ENCODE results near the gene UMODL1. TPM values are rescaled to one million over a fixed set of nuclear protein-coding genes. Genes with fewer than 3 reads are reported as not detected.

Gene UMODL1
- total and polyA plus RNA-seq, 2 of the 13 experiments (the other 11 are each of a cell fraction or from before 2014, with no cell fraction given), result not detected

- Histone ChIP-seq H4K20me1 (ENCODE audit: insufficient read depth, low read length) (no peaks in the 10 kb centered on the region), H3K9me3 (ENCODE audit: low read length) (no peaks in the 10 kb centered on the region), H3K27me3 (ENCODE audit: control insufficient read depth in 1 of 2, insufficient read depth in 2 of 2, low read length in 2 of 2) (peaks cover 3 to 35% of the 10 kb centered on the region in 2 experiments; a peak in 3 of 5 replicates), H3K9ac (ENCODE audit: insufficient read depth, low read depth, low read length) (no peak overlapping the region), H3K79me2 (ENCODE audit: insufficient read depth, low read length) (no peaks in the 10 kb centered on the region), H2AFZ (ENCODE audit: low read length) (no peak overlapping the region), H3K27ac (ENCODE audit: extremely low read length, insufficient read depth, low read length) (no peak overlapping the region), H3K4me3 (replicated peaks in 1 of 3; ENCODE audit: insufficient read depth in 1 of 3, low read depth in 2 of 3, low read length in 3 of 3) (no peak overlapping the region), H3K4me2 (ENCODE audit: low read depth, low read length) (no peak overlapping the region), H3K36me3 (replicated peaks in 1 of 2; ENCODE audit: control insufficient read depth in 1 of 2, insufficient read depth in 2 of 2, low read length in 2 of 2) (no peaks in the 10 kb centered on the region), H3K4me1 (ENCODE audit: insufficient read depth, low read length) (peaks cover 26% of the 10 kb centered on the region)
- in situ Hi-C loops (cut with HindIII; ENCODE audit: extremely low pct_ligation_motif_present, low pct_unique_long_range_greater_than_20kb) (no loop called here), intact Hi-C loops (cut with micrococcal nuclease; ENCODE audit: unreplicated experiment) (no loop called here)
- FAIRE-seq (no peak), DNase-seq (ENCODE audit: low spot score) (no peak), ATAC-seq (no peak)
- POLR2A ChIA-PET, result no interaction called here
- CTCF ChIA-PET (ENCODE audit: low intra/inter-chr PET ratio, low total read pairs), result no interaction called here
- TF ChIP-seq CERS6 (CRISPR knock-in tag; IDR thresholded peaks at IDR 0.05), result no peak
- no peak for TF ChIP-seq ZNF160 (CRISPR knock-in tag; IDR thresholded peaks at IDR 0.05)
- no peak for TF ChIP-seq POLR2G (IDR thresholded peaks at IDR 0.05; ENCODE audit: low read depth, low read length)
- no peak for TF ChIP-seq JDP2 (CRISPR knock-in tag; IDR thresholded peaks at IDR 0.05; ENCODE audit: borderline replicate concordance)
- 37% methylated on average over 13 of the region's 16 CpGs for WGBS (ENCODE audit: low lambda C conversion rate)
- BruUV-seq (replicated peaks), result no TSS peak
Observed at GRCh38 chr21:42043201-42043895, 27.8 kb upstream of the UMODL1 start.

- Histone ChIP-seq H3K4me1 (ENCODE audit: insufficient read depth, low read length) (peaks cover 20% of the 10 kb centered on the region), H3K9me3 (ENCODE audit: low read length) (no peaks in the 10 kb centered on the region), H3K9ac (ENCODE audit: insufficient read depth, low read depth, low read length) (no peak overlapping the region), H4K20me1 (ENCODE audit: insufficient read depth, low read length) (no peaks in the 10 kb centered on the region), H3K27ac (ENCODE audit: extremely low read length, insufficient read depth, low read length) (no peak overlapping the region), H3K4me2 (ENCODE audit: low read depth, low read length) (no peak overlapping the region), H3K79me2 (ENCODE audit: insufficient read depth, low read length) (no peaks in the 10 kb centered on the region), H2AFZ (ENCODE audit: low read length) (no peak overlapping the region), H3K4me3 (replicated peaks in 1 of 3; ENCODE audit: insufficient read depth in 1 of 3, low read depth in 2 of 3, low read length in 3 of 3) (no peak overlapping the region), H3K36me3 (replicated peaks in 1 of 2; ENCODE audit: control insufficient read depth in 1 of 2, insufficient read depth in 2 of 2, low read length in 2 of 2) (no peaks in the 10 kb centered on the region), H3K27me3 (ENCODE audit: control insufficient read depth in 1 of 2, insufficient read depth in 2 of 2, low read length in 2 of 2) (peaks cover 3 to 35% of the 10 kb centered on the region in 2 experiments; a peak in 3 of 5 replicates)
- ChIA-PET POLR2A (no interaction called here), CTCF (ENCODE audit: low intra/inter-chr PET ratio, low total read pairs) (no interaction called here)
- no TSS peak for BruUV-seq (replicated peaks)
- in situ Hi-C loops (cut with HindIII; ENCODE audit: extremely low pct_ligation_motif_present, low pct_unique_long_range_greater_than_20kb), result no loop called here
- TF ChIP-seq CCAR2 (optimal IDR thresholded peaks at IDR 0.05; ENCODE audit: low read depth, low read length), result no peak
- TF ChIP-seq ZNF740 (CRISPR knock-in tag; IDR thresholded peaks at IDR 0.05), result no peak
- no peak for TF ChIP-seq PPARG (CRISPR knock-in tag; conservative IDR thresholded peaks at IDR 0.05)
- intact Hi-C loops (cut with micrococcal nuclease; ENCODE audit: unreplicated experiment), result no loop called here
- ATAC-seq, result no peak
- FAIRE-seq, result no peak
- DNase-seq (ENCODE audit: low spot score), result no peak
- 76% methylated on average over 8 of the region's 17 CpGs for WGBS (ENCODE audit: low lambda C conversion rate)
Observed at GRCh38 chr21:42043961-42044360, 27.2 kb upstream of the UMODL1 start.
